Neuronal stem cell (in vitro differentiated cells): ENCODE data around the gene POLR3B.
A peak's percentile ranks its signal among the peaks of the same experiment; 100 is the strongest.

Experiments used
- DNase-seq: peaks from one replicate; pipeline ENCODE4 v3.0.0-alpha.2; 2013; ENCODE audit warnings: low spot score
- H2AFZ ChIP-seq: one replicate; pipeline ENCODE4 v1.6.1; 2013; ENCODE audit warnings: mild to moderate bottlenecking, low read length, inconsistent platforms
- H2AK5ac ChIP-seq: 2 replicates; pipeline ENCODE4 v1.6.1; 2013; ENCODE audit warnings: low read depth, mild to moderate bottlenecking, inconsistent platforms, low read length, moderate library complexity, mixed read lengths
- H2BK120ac ChIP-seq: 2 replicates; pipeline ENCODE4 v1.6.1; 2013; ENCODE audit warnings: low read depth, mild to moderate bottlenecking, inconsistent platforms, low read length, moderate library complexity, mixed read lengths
- H2BK12ac ChIP-seq: one replicate; pipeline ENCODE4 v1.6.1; 2013; ENCODE audit warnings: low read length, inconsistent platforms
- H2BK15ac ChIP-seq: 2 replicates; pipeline ENCODE4 v1.6.1; 2013; ENCODE audit warnings: mild to moderate bottlenecking, low read length, inconsistent platforms, mixed read lengths
- H2BK5ac ChIP-seq: one replicate; pipeline ENCODE4 v1.6.1; 2013; ENCODE audit warnings: inconsistent platforms, mild to moderate bottlenecking, low read length, moderate library complexity
- H3K14ac ChIP-seq: one replicate; pipeline ENCODE4 v1.6.1; 2013; ENCODE audit warnings: low read length, inconsistent platforms
- H3K18ac ChIP-seq: 2 replicates; pipeline ENCODE4 v1.6.1; 2013; ENCODE audit warnings: low read length, inconsistent platforms
- H3K23ac ChIP-seq: 2 replicates; pipeline ENCODE4 v1.6.1; 2013; ENCODE audit warnings: low read depth, mild to moderate bottlenecking, mixed read lengths, low read length, inconsistent platforms; ENCODE audit not compliant: poor library complexity
- H3K27ac ChIP-seq: replicated peaks from 3 replicates; pipeline ENCODE4 v1.5.1; 2013; ENCODE audit warnings: low read length, inconsistent platforms
- H3K27me3 ChIP-seq, 3 experiments: 2 replicates each; pipeline ENCODE4 v1.6.1; 2013; ENCODE audit warnings: low read length in 3 of 3, mild to moderate bottlenecking in 2 of 3, inconsistent platforms in 1 of 3, low read depth in 1 of 3, mixed read lengths in 1 of 3, moderate library complexity in 1 of 3; ENCODE audit not compliant: control insufficient read depth in 3 of 3, insufficient read depth in 3 of 3
- H3K36me3 ChIP-seq, 2 donors: replicated peaks in 1 of 2; 2 replicates each; pipeline ENCODE4 v1.6.1; 2013; ENCODE audit warnings: low read length in 2 of 2; ENCODE audit not compliant: control insufficient read depth in 2 of 2, insufficient read depth in 2 of 2
- H3K4ac ChIP-seq: 2 replicates; pipeline ENCODE4 v1.6.1; 2013; ENCODE audit warnings: inconsistent platforms, mild to moderate bottlenecking, low read length, moderate library complexity
- H3K4me1 ChIP-seq, 2 donors: 1 replicate in 1 of 2; 2 replicates in 1 of 2; pipeline ENCODE4 v1.6.1; 2013; ENCODE audit warnings: low read length in 2 of 2, low read depth in 1 of 2; ENCODE audit not compliant: control insufficient read depth in 2 of 2, insufficient read depth in 1 of 2
- H3K4me2 ChIP-seq: one replicate; pipeline ENCODE4 v1.6.1; 2013; ENCODE audit warnings: mild to moderate bottlenecking, low read length, inconsistent platforms; ENCODE audit not compliant: insufficient read depth, poor library complexity, severe bottlenecking
- H3K4me3 ChIP-seq, 2 donors: 2 replicates each; pipeline ENCODE4 v1.5.1; 2013; ENCODE audit warnings: low read length in 2 of 2, mild to moderate bottlenecking in 2 of 2, inconsistent platforms in 1 of 2, moderate library complexity in 1 of 2
- H3K79me1 ChIP-seq: one replicate; pipeline ENCODE4 v1.6.1; 2013; ENCODE audit warnings: low read depth, mild to moderate bottlenecking, inconsistent platforms, low read length, moderate library complexity
- H3K9ac ChIP-seq: one replicate; pipeline ENCODE4 v1.6.1; 2013; ENCODE audit warnings: mild to moderate bottlenecking, low read depth, low read length, inconsistent platforms; ENCODE audit not compliant: poor library complexity
- H3K9me3 ChIP-seq, 2 donors: replicated peaks in 1 of 2; 2 replicates each; pipeline versions ENCODE3 to v1.6.1; 2013; ENCODE audit warnings: low read length in 2 of 2, mild to moderate bottlenecking in 2 of 2, inconsistent platforms in 1 of 2, low read depth in 1 of 2, mixed read lengths in 1 of 2, moderate library complexity in 1 of 2; ENCODE audit not compliant: control insufficient read depth in 2 of 2, insufficient read depth in 1 of 2
- H4K8ac ChIP-seq: one replicate; pipeline ENCODE4 v1.6.1; 2013; ENCODE audit warnings: low read depth, mild to moderate bottlenecking, inconsistent platforms, low read length, moderate library complexity
- H4K91ac ChIP-seq: one replicate; pipeline ENCODE4 v1.6.1; 2013; ENCODE audit warnings: low read length, low read depth, mild to moderate bottlenecking, inconsistent platforms; ENCODE audit not compliant: poor library complexity
- WGBS, 2 donors: extraction: QIAGEN DNeasy Blood & Tissue Kit; methylation state at CpG; one replicate each; pipeline ENCODE4 v1.1.7; 2013; ENCODE audit warnings: missing lambda C conversion rate in 2 of 2, mixed read lengths in 1 of 2; ENCODE audit not compliant: insufficient read length in 2 of 2, insufficient replicate concordance in 1 of 2; ENCODE audit errors: extremely low coverage in 2 of 2; 5-methylcytosine and 5-hydroxymethylcytosine counted together

The POLR3B gene

DNA sequence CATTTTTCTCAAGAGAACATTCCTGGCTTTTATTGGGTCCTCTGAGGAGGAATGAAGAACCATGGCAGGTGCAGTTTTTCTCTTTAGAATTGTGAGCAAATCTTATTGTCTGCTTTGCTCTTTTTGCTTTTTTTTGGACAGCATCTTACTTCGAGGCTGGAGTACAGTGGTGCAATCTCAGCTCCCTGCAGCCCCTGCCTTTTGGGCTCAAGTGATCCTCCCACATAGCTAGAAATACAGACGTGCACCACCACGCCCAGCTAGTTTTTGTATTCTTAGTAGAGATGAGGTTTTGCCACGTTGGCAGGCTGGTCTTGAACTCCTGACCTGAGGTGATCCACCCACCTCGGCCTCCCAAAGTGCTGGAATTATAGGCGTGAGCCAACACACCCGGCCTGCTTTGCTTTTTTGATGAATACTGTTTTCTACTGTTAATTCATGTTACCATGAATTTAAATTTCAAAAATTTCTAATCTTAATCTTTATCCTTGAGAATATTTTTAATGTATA is 71.5 kb downstream of the POLR3B start:
- Histone ChIP-seq H3K79me1 (no peaks in the 10 kb centered on the region), H3K4me3 (no peak overlapping the region), H2AK5ac (no peak overlapping the region), H3K9ac (no peak overlapping the region), H3K4ac (no peak overlapping the region), H2BK15ac (no peak overlapping the region), H2AFZ (no peak overlapping the region), H3K9me3 (peaks cover 0 to 5% of the 10 kb centered on the region in 2 donors), H2BK5ac (no peak overlapping the region), H3K27me3 (no peaks in the 10 kb centered on the region), H3K23ac (no peak overlapping the region), H3K36me3 (peaks cover 0 to 41% of the 10 kb centered on the region in 2 donors), H4K91ac (no peak overlapping the region), H4K8ac (no peak overlapping the region), H3K27ac (no peak overlapping the region), H2BK12ac (no peak overlapping the region), H3K4me1 (peaks cover 0 to 5% of the 10 kb centered on the region in 2 donors), H2BK120ac (no peak overlapping the region), H3K14ac (no peak overlapping the region), H3K18ac (no peak overlapping the region), H3K4me2 (no peak overlapping the region)
- no peak for DNase-seq
- no CpG with 5 or more reads among the region's 7 CpGs for WGBS, 2 donors

- H3K4me1 ChIP-seq = peaks cover 0 to 5% of the 10 kb centered on the region in 2 donors
Measured at GRCh38 chr12:106429636-106430035, 72.1 kb downstream of the POLR3B start.

DNA sequence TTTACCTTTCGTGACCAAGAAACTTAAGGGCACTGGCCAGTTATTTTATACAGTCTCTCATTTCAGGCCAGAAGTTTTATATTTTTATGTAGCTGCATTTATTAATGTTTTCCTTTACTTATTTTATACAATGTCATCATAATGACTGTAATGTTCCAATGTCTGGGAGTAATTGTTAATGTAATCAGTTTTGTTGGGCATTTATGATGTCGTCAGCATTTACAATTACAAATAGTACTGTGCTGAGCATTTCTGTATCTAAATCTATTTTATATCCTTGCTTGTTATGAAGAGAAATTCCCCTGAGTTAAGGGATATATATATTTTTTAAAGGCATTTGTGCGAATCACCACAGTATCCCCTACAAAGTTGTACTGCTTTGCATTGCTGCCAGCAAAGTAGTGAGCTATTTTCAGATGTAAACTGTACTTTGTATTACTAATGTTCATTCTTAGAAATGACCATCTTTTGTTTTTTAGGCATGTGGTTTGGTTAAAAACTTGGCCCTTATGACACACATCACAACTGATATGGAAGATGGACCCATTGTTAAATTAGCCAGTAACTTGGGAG is 74.4 kb downstream of the POLR3B start:
- Histone ChIP-seq H2AFZ (no peak overlapping the region), H3K9me3 (peaks cover 0 to 5% of the 10 kb centered on the region in 2 donors), H2BK120ac (no peak overlapping the region), H3K18ac (no peak overlapping the region), H3K4me2 (no peak overlapping the region), H2BK12ac (no peak overlapping the region), H4K91ac (no peak overlapping the region), H3K27me3 (no peaks in the 10 kb centered on the region), H3K79me1 (no peaks in the 10 kb centered on the region), H4K8ac (no peak overlapping the region), H3K23ac (no peak overlapping the region), H3K4ac (no peak overlapping the region), H3K9ac (no peak overlapping the region), H2AK5ac (no peak overlapping the region), H3K14ac (no peak overlapping the region), H3K4me3 (no peak overlapping the region), H2BK5ac (no peak overlapping the region), H2BK15ac (no peak overlapping the region), H3K36me3 (peaks cover 0 to 68% of the 10 kb centered on the region in 2 donors), H3K4me1 (no peaks in the 10 kb centered on the region), H3K27ac (no peak overlapping the region)
- WGBS, 2 donors = no CpG with 5 or more reads among the region's 3 CpGs
- no peak for DNase-seq

More at GRCh38 chr12:106429636-106430035, 72.1 kb downstream of the POLR3B start:
- H3K36me3 ChIP-seq = peaks cover 0 to 47% of the 10 kb centered on the region in 2 donors
- no peak overlapping the region for H3K18ac ChIP-seq
- peaks cover 0 to 5% of the 10 kb centered on the region in 2 donors for H3K9me3 ChIP-seq
- no peak overlapping the region for H3K9ac ChIP-seq
- no peak overlapping the region for H3K27ac ChIP-seq
- no peak overlapping the region for H2BK15ac ChIP-seq
- DNase-seq = no peak
- H2AFZ ChIP-seq = no peak overlapping the region
- no peaks in the 10 kb centered on the region for H3K27me3 ChIP-seq
- no peak overlapping the region for H3K14ac ChIP-seq
- no peak overlapping the region for H2AK5ac ChIP-seq
- no peak overlapping the region for H4K8ac ChIP-seq
- no peak overlapping the region for H2BK12ac ChIP-seq
- H3K23ac ChIP-seq = no peak overlapping the region
- H4K91ac ChIP-seq = no peak overlapping the region
- no peaks in the 10 kb centered on the region for H3K79me1 ChIP-seq
- H3K4me2 ChIP-seq = no peak overlapping the region
- H2BK5ac ChIP-seq = no peak overlapping the region
- no peak overlapping the region for H3K4me3 ChIP-seq
- H3K4ac ChIP-seq = no peak overlapping the region
- no peak overlapping the region for H2BK120ac ChIP-seq
- WGBS, 2 donors = no CpG with 5 or more reads among the region's 1 CpG

DNA sequence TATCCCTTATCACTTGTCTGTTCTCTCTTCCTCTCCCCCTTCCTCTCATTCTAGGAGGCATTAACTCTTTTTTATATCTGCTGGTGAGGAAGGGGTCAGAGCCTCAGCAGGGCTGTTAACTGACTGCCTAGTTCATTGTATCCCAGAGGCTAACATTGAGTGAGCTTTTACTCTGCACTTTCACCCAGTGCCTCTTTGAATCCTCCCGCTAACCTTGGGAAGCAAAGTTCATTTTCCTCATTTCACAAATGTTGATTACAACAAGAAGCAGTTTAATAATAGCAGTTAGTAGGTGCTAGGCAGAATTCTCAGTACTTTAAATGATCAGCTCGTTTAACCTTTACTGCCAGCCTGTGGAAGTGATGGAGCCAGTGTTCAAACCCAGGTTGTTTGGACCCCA is 75.5 kb downstream of the POLR3B start:
- DNase-seq = no peak
- Histone ChIP-seq H4K8ac (no peak overlapping the region), H2AFZ (no peak overlapping the region), H3K79me1 (no peaks in the 10 kb centered on the region), H3K4me2 (no peak overlapping the region), H3K36me3 (peaks cover 0 to 69% of the 10 kb centered on the region in 2 donors), H3K14ac (no peak overlapping the region), H4K91ac (no peak overlapping the region), H2BK15ac (no peak overlapping the region), H3K4me3 (no peak overlapping the region), H3K18ac (no peak overlapping the region), H3K4ac (no peak overlapping the region), H3K23ac (no peak overlapping the region), H2BK12ac (no peak overlapping the region), H2BK120ac (no peak overlapping the region), H2AK5ac (no peak overlapping the region), H3K9me3 (no peaks in the 10 kb centered on the region), H2BK5ac (no peak overlapping the region), H3K4me1 (no peaks in the 10 kb centered on the region), H3K9ac (peak overlapping the region; percentile 9), H3K27ac (no peak overlapping the region), H3K27me3 (no peaks in the 10 kb centered on the region)
- no CpG with 5 or more reads among the region's 2 CpGs for whole genome bisulfite sequencing, 2 donors
